Anterior cingulate cortex (tissue), 58 donors: ENCODE measurements around the gene JARID2.

Experiments
- DNase-seq, 58 donors: peaks; one replicate each; lab custom pipeline; 2025; lab: John Stamatoyannopoulos, UW

Gene JARID2

GRCh38 chr6:15510121-15510520 lies 264.3 kb downstream of the JARID2 start:
- no peak for DNase-seq

GRCh38 chr6:15510536-15511247 lies 264.8 kb downstream of the JARID2 start:
- peak in 1 of 58 donors; percentile 11 for DNase-seq

- DNase-seq: peak in 27 of 58 donors; percentile 6 to 61 (median 29)
Observed at GRCh38 chr6:15511248-15512125, 265.6 kb downstream of the JARID2 start.

GRCh38 chr6:15512126-15512525 lies 266.3 kb downstream of the JARID2 start:
- DNase-seq: peak in 20 of 58 donors; percentile 6 to 55 (median 26)

- no peak for DNase-seq
Observed at GRCh38 chr6:15512721-15513120, 266.9 kb downstream of the JARID2 start.

- DNase-seq: no peak
Observed at GRCh38 chr6:15513131-15513771, 267.4 kb downstream of the JARID2 start.

GRCh38 chr6:15513801-15514711 lies 268.2 kb downstream of the JARID2 start:
- no peak for DNase-seq

- DNase-seq: no peak
Observed at GRCh38 chr6:15515226-15515625, 269.4 kb downstream of the JARID2 start.

GRCh38 chr6:15515660-15516375 lies 269.9 kb downstream of the JARID2 start:
- peak in 1 of 58 donors; percentile 29 for DNase-seq

- no peak for DNase-seq
Observed at GRCh38 chr6:15516378-15516777, 270.5 kb downstream of the JARID2 start.

GRCh38 chr6:15516923-15517560 lies 271.2 kb downstream of the JARID2 start:
- DNase-seq: no peak

- no peak for DNase-seq
Observed at GRCh38 chr6:15517600-15517999, 271.7 kb downstream of the JARID2 start.

- peak in 3 of 58 donors; percentile 14 to 35 (median 21) for DNase-seq
Observed at GRCh38 chr6:15518057-15518456, 272.2 kb downstream of the JARID2 start.

GRCh38 chr6:15518878-15519277 lies 273.0 kb downstream of the JARID2 start:
- DNase-seq: no peak

GRCh38 chr6:15519681-15520080 lies 273.8 kb downstream of the JARID2 start:
- DNase-seq: no peak

GRCh38 chr6:15520626-15521203 lies 274.8 kb downstream of the JARID2 start:
- no peak for DNase-seq

- DNase-seq: peak in 9 of 58 donors; percentile 12 to 33 (median 14)
Observed at GRCh38 chr6:15521582-15521981, 275.7 kb downstream of the JARID2 start.

GRCh38 chr6:15522026-15522425 lies 276.2 kb downstream of the JARID2 start:
- no peak for DNase-seq
